GM21717 (cell line): ENCODE data around the gene STRBP.
"Not testable (repeated sequence)": the region's sequence is repeated elsewhere in the genome, so short reads cannot be mapped to it uniquely, and the experiment has no call there.

Experiments
- ATAC-seq: cut with Tn5 transposase; IDR thresholded peaks from one replicate; pipeline ENCODE4 v1.9.1; 2021; ENCODE audit warnings: mild to moderate bottlenecking, moderate library complexity; ENCODE audit not compliant: unreplicated experiment

STRBP gene

DNA sequence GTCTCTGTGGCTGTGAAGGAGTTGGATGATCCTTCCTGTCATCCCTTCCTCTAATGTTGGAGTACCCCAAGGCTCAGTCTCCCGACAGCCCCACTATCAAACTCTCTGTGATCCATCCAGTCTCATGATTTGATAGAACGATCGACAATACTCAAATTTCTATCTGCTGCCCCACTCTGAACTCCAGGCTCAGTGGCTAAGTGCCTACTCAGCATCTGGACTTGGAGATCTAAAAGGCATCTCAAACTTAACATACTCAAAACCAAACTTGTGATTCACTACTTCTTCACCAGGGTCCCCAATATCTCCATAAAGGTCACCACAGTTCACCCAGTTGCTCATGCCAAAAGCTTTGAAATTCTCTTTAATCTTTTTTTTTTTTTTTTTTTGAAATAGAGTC is 15.1 kb upstream of the STRBP start:
- ATAC-seq = no peak

DNA sequence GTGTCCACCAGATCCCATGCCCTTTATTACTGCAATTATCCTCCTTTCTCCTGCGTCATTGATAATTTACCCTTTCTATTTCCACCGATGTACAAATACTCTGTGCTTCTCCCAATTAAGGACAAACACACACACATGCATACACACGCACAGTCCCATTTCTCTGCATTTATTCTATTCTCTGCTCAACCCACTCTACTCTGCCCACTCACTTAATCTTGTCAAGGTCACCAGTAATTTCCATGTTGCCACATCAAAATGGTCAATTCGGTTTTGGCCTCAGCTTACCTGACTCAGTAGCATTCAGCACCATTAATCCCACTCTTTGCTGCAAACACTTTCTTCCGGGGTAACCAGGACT is 14.6 kb upstream of the STRBP start:
- ATAC-seq = no peak

DNA sequence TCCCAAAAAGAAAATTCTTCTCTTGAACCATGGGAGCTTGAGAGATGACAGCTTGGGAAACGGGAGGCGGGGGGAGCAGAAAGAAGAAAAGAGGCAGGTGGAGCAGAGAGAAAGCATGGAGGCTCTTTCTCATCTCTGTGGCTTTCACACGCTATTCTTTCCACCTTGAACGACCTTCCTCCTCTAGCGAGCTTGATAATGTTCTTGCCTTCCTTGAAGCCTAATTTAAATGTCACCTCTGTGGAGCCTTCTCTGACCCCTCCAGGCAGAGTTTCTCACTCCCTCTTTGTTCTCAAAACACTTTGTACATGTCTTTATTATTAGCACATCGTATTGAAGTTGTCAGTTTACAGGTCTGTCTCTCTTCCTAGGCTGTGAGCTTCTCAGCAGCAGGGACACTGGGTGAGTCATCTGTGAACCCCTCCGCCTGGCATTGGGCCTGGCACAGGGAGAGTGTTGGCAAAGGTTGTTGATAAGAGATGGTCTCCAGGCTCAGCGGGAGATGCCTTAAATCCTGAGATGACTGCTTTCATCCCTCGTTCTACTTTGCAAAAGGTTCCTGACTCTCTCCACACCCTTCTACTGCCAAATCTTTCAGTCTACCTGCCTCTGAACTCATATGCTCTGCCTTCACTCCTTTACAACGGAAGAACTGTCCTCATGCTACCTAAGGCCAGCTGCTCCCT is 14.1 kb upstream of the STRBP start:
- no peak for ATAC-seq

DNA sequence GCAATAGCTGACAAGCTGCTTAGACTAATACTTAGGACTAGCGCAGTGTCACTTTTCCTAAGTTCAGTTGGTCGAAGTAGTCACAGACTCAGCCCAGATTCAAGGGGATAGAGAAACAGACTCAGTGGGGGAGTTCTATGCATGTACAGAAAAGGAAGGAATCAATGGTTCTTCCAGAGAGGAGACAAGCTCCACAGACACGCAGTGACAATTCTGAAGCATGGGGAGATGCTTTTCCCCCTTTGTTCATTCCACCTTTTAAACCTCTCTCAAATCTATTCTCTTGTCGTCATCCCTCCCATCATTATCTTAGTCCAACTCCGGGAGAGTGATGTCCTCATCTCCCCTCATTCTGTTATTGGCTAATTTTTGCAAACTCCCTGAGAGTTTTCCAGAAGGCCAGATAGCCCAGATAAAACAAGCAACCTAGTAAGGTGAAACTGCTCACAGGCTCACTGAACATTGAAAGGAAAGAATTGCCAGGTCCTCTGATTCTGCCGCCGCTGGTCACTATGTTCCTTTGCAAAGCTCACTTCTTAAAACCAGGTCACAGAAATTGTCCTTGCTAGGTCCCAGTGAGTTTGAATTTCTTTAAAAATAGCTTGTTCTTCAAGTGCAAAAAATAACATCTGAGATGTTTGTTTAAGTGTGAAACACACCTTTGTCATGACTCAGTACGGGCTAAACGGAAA is 13.4 kb upstream of the STRBP start:
- ATAC-seq = no peak

DNA sequence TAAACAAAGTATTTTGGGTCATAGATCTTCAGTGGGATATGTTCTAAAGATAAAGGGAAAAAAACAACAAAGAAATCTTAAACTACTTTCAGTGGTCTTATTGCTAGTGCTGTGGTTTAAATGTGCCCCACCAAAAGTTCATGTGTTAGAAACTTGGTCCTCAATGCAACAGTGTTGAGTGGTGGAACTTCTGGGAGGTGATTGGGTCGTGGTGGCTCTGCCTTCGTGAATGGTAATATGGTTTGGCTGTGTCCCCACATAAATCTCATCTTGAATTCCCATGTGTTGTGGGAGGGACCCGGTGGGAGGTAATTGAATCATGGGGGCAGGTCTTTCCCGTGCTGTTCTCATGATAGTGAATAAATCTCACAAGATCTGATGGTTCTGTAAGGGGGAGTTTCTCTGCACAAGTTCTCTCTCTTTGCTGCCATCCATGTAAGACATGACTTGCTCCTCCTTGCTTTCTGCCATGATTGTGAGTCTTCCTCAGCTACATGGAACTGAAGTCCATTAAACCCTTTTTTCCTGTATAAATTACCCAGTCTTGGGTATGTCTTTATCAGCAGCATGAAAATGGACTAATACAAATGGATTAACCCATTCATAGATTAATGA is 10.6 kb upstream of the STRBP start:
- not testable (repeated sequence) for ATAC-seq

DNA sequence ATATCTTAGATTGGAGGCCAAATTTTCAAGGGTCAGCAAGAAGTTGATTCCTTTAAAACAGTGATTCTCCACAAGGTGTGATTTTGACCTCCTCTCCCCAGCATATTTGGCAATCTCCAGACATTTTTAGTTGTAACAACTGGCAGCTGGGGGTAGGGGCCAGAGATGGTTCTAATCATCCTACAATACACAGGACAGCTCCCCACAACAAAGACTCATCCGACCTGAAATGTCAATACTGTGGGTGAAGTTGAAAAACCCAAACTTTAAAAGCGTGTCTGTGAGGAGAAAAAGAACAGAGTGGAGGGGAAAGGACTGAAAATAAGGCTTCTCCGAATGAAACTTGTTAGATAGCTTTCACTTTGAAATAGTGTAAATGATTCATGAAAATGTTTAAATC is 10.0 kb upstream of the STRBP start:
- ATAC-seq = no peak

DNA sequence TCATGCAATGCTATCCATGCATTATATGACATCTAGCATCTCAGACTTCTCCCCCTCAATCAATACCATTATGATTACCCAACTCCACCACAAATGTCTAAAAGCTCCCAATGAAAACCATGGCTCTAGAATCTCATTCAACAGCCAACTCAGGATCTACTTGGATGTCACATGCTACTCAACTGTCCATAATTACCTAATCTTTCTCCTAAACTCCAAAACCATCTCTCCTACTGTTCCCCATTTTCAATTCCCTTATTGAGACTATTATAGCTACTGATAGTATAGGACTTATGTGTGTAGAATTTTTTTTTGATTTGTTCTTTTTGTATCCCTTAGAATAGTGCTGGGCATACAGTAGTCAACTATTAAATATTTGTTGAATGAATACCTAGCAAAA is 8.2 kb upstream of the STRBP start:
- ATAC-seq = no peak

DNA sequence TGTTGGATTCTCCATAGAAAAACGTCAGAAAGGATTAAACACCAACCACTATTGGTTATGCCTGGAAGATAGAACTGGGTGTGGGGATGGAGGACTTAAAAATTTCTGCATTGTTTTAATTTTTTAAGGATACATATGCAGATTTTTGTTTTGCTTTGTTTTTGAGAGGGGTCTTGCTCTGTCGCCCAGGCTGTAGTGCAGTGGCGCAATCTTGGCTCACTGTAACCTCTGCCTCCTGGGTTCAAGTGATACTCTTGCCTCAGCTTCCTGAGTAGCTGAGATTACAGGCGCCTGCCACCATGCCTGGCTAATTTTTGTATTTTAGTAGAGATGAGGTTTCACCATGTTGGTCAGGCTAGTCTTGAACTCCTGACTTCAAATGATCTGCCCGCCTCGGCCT is 2.7 kb upstream of the STRBP start:
- not testable (repeated sequence) for ATAC-seq

DNA sequence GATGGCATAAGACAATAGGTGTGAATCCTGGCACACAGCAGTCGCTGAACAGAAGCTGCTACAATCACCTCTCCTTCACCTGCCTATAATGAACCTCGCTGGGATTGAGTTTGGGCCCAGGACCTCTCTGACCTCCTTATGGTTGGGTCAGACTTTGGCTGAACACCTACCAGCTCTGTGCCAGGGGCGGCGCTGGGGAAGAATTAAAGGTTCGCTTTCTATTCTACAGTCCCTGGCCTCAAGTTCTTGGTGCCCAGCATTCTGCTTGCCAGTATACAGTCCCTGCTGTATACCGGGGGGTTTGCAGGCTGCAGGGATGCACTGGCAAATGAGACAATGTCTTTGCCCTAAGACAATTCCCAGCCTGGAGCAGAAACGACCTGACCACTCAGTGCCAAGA is 895 bp upstream of the STRBP start:
- ATAC-seq = no peak

DNA sequence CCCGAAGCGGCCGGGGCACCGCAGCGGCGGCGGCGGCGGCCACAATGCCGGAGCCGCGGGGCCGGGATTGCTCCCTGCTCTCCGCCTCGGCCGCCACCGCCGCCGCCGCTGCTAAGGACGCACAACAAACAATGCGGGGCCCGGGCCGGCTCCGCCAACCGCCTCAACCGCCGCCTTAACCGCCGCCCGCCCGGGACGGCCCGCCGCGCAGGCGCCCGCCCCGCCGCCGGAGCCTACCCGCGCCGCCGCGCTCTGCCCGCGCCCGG is 254 bp downstream of the STRBP start:
- ATAC-seq = no peak

DNA sequence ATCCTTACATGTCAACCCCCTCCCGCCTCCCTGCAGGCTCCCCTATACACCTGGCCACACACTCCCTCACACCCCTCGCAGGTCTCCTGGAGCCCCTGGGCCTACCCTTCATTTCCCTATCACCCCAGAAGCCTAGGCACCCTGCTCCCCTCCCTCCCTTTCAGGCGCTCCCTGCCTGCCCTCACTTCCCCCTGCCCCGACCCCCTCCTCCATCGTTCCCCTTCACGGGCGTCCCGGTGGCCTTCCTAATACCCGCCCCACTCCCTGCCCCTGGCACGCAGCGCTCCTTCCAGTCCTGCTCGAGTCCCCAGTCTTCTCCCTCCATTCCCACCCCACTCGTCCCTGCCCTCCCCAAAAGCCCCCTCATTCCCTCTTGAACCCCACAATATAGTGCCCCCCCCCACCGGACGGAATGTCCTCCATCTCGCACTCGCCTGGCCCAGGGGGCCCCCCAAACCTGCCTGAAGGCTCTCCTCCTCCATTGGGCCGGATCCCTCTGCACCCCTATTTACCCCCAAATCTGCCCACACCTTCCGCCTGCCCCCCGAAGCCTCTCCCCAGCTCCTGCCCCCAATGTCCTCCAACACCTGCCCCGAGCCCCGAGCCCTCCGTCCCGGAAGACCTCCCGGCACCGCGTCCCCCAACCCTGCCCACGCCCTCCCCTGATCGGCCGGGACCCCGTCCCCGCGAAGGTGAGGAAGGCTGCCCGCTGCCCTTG is 746 bp downstream of the STRBP start:
- no peak for ATAC-seq

DNA sequence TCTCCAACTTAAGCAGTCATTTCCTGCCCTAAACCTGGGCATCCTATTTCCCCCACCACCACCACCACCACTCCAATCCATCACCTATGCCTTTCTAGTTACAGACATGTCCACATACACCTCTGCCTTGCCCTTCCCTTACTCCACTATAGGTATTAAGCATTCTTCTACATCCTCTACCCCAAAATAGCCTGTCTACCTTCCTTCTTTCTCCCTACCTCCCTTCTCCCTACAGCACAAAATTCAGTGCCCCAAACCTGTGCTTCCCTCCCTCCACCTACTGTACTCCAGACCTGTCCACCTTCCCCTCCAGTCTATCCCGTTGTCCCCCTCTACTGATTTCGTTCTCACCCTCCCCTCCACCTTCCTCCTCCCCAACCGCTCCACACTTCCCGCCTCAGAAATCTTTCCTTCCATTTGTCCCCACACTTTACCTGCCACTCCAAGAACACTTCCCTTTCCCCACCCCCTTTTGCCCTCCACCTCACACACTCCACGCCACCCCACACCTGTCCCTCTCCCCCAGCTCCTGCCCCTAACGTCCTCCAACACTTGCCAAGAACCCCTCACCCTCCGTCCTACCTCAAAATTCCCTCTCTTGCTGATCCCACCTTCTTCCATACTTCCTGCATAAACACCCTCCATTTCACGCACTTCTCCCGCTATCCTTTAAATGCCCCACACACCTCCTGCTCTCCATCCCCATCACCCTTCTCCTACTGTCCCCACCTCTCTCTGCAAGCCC is 1.6 kb downstream of the STRBP start:
- ATAC-seq = no peak

DNA sequence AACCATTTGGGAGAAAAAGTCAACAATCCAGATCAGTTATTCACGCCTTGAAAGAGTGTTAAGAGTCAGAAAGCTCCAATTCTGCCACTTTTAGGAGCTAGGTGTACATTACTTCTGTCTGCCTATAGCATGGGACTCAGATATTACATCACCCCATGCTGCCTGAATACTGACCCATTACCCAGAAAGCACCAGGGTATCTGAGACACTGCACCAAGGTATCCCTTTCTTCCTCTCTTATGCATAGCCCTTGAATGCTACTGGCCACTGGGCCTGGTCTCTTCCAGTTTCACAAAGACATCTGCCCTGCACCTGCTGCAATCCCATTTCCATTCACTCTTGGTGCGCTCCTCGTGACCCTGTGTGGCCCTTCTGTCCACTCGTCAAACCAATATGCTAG is 2.6 kb downstream of the STRBP start:
- no peak for ATAC-seq

DNA sequence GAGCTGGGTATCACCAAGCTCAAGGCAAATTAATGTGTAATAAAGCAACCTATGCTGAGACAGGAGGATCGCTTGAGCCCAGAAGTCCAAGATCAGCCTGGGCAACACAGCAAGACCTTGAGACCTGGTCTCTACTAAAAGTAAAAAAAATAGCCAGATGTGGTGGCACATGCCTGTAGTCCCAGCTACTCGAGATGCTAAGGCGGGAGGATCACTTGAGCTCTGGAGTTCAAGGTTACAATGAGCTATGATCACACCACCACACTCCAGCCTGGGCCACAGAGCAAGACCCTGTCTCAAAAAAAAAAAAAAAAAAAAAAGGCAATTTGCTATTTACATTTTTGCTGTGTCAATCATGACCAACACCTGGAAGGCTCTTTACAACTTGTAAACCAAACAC is 5.2 kb downstream of the STRBP start:
- ATAC-seq = no peak

DNA sequence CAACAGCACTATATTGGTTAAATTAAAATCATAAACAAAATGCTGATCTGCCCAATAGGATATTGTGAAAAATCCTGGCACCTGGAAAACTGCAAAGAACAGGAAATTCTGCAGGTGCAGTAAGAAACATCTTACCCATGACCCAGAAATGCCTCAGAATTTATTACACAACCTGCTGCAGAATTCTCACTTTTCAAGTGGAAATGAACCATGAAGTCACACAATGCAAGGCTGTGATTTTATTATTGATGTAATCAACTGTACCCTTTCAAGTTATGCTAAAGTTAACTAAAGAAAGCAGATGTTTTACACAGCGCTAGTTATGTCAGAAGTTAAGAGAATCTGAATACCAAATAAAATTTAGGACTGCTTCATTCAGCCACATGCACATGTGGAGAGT is 6.0 kb downstream of the STRBP start:
- ATAC-seq = no peak

DNA sequence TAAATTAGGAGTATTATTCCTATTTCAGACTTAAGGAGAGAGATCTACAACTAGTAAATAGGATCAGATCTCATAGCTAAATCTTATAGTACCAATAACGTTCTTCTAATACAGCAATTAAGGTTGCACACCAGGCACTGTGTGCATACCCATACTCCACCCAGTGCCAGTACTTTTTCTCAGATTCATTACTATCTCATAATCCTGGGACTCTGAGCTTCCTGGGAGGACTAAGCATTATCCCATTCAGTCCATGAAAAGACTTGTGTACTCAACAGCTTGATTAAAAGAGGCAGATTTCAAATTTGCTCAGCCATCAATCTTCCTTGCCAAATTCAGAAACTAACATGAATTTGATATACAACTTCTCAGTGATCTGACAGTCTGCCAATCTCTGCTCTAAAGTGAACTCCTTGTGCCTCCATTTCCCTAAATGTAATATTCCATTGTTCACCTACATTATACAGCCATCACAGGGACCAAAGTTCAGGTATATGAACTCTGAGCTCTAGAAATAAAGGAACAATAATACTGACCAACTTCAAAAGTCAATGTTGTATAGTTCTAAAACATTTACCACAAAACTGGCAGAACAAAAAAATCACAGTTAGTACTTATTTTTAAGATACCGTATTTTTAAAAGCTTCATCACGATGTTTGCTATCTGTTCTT is 7.2 kb downstream of the STRBP start:
- no peak for ATAC-seq

DNA sequence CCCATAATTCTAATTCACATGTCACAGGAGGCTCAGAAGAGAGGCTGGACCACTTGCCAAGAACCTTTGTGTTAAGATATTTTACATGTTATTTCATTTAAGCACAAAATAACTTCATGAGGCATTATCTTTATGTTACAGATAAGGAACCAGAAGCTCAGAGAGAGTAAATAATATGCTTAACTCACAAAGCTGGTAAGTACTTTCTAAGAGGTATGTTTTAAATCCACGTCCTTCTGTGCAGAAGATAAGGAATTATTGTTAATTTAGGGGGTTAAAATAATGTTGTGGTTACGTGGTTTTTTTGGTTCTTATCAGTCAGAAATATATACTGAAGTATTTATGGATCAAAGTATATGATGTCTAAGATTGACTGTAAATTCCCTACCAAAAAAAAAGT is 8.0 kb downstream of the STRBP start:
- ATAC-seq = no peak

DNA sequence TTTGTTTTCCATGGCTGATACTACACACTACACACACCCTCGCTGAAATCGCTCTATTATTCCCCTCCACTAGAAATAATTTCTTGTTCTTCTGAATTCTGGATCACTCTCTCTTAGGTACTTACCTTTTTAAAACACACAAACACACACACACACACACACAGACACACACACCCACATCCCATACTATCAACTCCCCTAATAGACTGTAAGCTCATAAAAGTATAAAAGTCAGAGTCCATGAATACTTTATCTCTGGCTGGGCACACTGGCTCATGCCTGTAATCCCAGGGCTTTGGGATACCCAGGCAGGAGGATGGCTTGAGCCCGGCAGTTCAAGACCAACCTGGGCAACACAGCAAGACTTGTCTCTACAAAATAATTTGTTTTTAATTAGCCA is 11.1 kb downstream of the STRBP start:
- no peak for ATAC-seq

DNA sequence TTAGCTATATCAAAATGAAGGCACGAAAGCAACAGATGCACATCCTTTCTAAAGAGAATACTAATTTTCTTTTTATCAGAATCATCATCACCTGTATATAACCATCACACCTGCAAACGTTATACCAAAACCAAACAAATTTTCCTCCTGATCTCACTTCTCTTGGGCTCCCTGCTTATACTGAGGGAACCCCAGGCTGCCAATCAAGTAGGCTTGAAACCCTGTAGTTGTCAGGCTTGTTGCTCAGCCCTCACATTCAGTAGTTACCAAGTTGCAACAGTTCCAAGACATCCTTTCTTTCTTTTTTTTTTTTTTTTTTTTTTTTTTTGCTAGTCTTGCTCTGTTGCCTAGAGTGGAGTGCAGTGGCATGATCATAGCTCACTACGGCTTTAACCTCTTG is 12.7 kb downstream of the STRBP start:
- no peak for ATAC-seq

DNA sequence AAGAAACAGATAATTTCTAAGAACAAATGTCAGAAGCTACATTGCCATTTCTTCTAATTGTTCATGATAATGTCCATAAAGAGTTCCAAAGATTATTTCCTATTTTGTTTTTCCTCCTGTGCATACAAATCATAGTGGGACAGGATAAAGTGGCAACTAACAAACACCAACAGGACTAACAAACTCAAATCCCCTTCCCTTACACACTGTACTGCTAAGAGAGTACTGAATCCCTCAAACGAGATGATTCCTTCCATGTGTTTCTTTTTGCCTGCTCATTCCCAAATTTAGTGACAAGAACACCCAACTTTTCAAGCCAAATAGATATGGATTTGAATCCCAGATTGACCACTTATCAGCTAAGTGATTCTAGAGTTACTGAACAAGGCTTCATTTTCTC is 15.2 kb downstream of the STRBP start:
- ATAC-seq = no peak

DNA sequence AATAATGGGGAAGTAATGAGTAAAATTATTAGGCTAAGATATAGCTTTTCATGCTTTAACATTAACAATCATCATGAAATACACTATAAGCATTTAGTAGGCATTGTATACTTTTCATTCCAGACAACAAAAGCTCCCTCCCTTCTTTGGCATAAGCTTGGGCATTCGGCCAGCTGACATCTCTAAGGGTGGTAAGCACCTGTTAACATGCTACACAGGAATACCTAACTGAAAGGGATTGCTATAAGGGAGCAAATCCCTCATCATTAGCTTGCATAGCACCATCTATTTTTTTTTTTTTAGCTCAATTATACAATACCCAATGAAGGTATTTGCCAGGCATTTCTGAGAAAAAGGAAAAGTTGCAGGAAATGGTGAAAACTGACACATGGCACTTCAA is 16.6 kb downstream of the STRBP start:
- ATAC-seq = no peak
